OCI-LY3 (cell line): ENCODE measurements around the gene SUCLG2.

Experiments used
- CTCF ChIP-seq: fragments of 200-600, 300-600 bp; sonication (generic); IDR thresholded peaks from 2 replicates; pipeline ENCODE4 v1.5.1; 2014; ENCODE audit warnings: antibody characterized with exemption, low read length, low read depth
- EZH2phosphoT487 ChIP-seq: fragments of 200-600 bp; shearing (Covaris generic); IDR thresholded peaks from 2 replicates; pipeline ENCODE4 v1.6.1; 2018; ENCODE audit warnings: antibody characterized with exemption, mixed run types, low read depth

GRCh38 chr3:67608034-67608433 is 46.4 kb downstream of the SUCLG2 start:
- no peak for TF ChIP-seq CTCF
- no peak for TF ChIP-seq EZH2phosphoT487
